GM12878 (cell line): ENCODE results near the gene SEPTIN5.

Source experiments
- ASH2L ChIP-seq: fragments of 300-600, 200-600 bp; sonication (generic); IDR thresholded peaks from 2 replicates; pipeline ENCODE4 v1.6.1; 2017; ENCODE audit warnings: low read depth, mild to moderate bottlenecking, borderline replicate concordance
- CREB1 ChIP-seq: IDR thresholded peaks from 2 replicates; pipeline ENCODE4 v1.6.1; 2012; ENCODE audit warnings: low read depth, mild to moderate bottlenecking, inconsistent platforms
- EZH2 ChIP-seq: IDR thresholded peaks from 2 replicates; pipeline ENCODE4 v1.6.1; 2012; ENCODE audit warnings: low read depth, mild to moderate bottlenecking, control low read depth, inconsistent platforms, low read length, borderline replicate concordance; ENCODE audit not compliant: control insufficient read depth
- HCFC1 ChIP-seq: fragments of 150-350 bp; IDR thresholded peaks from 2 replicates; pipeline ENCODE4 v1.6.1; 2014; ENCODE audit warnings: low read length
- HDAC2 ChIP-seq: fragments of 200-600 bp; sonication (generic); IDR thresholded peaks from 2 replicates; pipeline ENCODE4 v1.6.1; 2017
- MTA3 ChIP-seq: IDR thresholded peaks from 2 replicates; pipeline ENCODE4 v1.6.1; 2012; ENCODE audit warnings: low read length, inconsistent platforms, borderline replicate concordance
- PML ChIP-seq: IDR thresholded peaks from 2 replicates; pipeline ENCODE4 v1.6.1; 2012; ENCODE audit warnings: low read length, inconsistent platforms
- POLR2A ChIP-seq: IDR thresholded peaks from 2 replicates; pipeline ENCODE4 v1.6.1; 2011; ENCODE audit warnings: low read depth, mild to moderate bottlenecking, low read length
- RFX5 ChIP-seq: IDR thresholded peaks from 2 replicates; pipeline ENCODE4 v1.6.1; 2011; ENCODE audit warnings: low read depth, low read length, improper control_type of control experiment
- TAF1 ChIP-seq: IDR thresholded peaks from 2 replicates; pipeline ENCODE4 v1.6.1; 2011; ENCODE audit warnings: mild to moderate bottlenecking, low read depth, low read length, borderline replicate concordance
- TF ChIP-seq, protein P1 (sequence below), 3 experiments: IDR thresholded peaks in 2 of 3; conservative IDR thresholded peaks in 1 of 3; 2 replicates each; pipeline ENCODE4 v1.5.1; 2011; ENCODE audit warnings: low read depth in 3 of 3, low read length in 3 of 3, mild to moderate bottlenecking in 3 of 3, control low read depth in 2 of 3, moderate library complexity in 2 of 3, inconsistent platforms in 1 of 3, mixed read lengths in 1 of 3; ENCODE audit not compliant: control insufficient read depth in 2 of 3, insufficient read depth in 1 of 3; ENCODE audit errors: extremely low read depth in 1 of 3
- TF ChIP-seq, protein P2 (sequence below): IDR thresholded peaks from 2 replicates; pipeline ENCODE4 v1.6.1; 2012; ENCODE audit warnings: low read depth, low read length, improper control_type of control experiment
- TF ChIP-seq, protein P3 (sequence below): IDR thresholded peaks from 2 replicates; pipeline ENCODE4 v1.6.1; 2012; ENCODE audit warnings: mild to moderate bottlenecking, low read depth, low read length

DNA sequence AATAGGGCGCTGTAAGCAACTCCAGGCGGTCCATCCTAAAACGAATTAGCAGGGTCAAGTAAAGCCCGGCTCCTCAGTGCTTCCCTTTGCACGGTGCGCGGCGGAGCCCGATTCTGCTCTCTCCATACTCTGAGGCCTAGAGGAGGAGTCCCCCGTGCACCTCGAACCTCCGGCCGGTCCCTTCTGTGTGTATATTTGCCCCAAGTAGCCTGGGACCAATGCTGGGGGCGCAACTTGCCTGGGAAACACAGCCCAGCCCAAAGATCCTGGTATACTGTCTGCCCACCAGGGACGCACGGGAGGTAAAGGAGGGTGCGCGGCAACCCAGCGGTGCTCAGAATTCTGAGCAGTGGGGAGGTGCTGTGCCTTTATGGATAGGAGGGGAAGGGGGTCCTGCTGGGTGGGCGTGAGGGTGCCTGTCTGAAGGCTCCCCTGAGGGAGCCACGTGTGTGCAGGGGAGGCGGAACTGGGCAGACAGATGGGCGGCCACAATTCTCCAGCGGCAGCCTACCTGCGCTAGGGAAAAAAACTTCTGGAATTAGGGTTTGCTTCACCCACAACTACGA, 41.5 kb downstream of the SEPTIN5 start:
- TF ChIP-seq, protein P1, sequence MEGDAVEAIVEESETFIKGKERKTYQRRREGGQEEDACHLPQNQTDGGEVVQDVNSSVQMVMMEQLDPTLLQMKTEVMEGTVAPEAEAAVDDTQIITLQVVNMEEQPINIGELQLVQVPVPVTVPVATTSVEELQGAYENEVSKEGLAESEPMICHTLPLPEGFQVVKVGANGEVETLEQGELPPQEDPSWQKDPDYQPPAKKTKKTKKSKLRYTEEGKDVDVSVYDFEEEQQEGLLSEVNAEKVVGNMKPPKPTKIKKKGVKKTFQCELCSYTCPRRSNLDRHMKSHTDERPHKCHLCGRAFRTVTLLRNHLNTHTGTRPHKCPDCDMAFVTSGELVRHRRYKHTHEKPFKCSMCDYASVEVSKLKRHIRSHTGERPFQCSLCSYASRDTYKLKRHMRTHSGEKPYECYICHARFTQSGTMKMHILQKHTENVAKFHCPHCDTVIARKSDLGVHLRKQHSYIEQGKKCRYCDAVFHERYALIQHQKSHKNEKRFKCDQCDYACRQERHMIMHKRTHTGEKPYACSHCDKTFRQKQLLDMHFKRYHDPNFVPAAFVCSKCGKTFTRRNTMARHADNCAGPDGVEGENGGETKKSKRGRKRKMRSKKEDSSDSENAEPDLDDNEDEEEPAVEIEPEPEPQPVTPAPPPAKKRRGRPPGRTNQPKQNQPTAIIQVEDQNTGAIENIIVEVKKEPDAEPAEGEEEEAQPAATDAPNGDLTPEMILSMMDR (IDR thresholded peaks at IDR 0.05 in 2 of 3, conservative IDR thresholded peaks at IDR 0.05 in 1 of 3; ENCODE audit: control insufficient read depth in 2 of 3, extremely low read depth in 1 of 3, insufficient read depth in 1 of 3, low read depth in 3 of 3, low read length in 3 of 3) = no peak
- TF ChIP-seq POLR2A (no peak), HCFC1 (no peak), EZH2 (no peak), MTA3 (no peak), ASH2L (no peak), HDAC2 (no peak), TAF1 (no peak), CREB1 (no peak), PML (no peak), RFX5 (no peak)
- TF ChIP-seq, protein P2, sequence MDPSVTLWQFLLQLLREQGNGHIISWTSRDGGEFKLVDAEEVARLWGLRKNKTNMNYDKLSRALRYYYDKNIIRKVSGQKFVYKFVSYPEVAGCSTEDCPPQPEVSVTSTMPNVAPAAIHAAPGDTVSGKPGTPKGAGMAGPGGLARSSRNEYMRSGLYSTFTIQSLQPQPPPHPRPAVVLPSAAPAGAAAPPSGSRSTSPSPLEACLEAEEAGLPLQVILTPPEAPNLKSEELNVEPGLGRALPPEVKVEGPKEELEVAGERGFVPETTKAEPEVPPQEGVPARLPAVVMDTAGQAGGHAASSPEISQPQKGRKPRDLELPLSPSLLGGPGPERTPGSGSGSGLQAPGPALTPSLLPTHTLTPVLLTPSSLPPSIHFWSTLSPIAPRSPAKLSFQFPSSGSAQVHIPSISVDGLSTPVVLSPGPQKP = no peak
- TF ChIP-seq, protein P3, sequence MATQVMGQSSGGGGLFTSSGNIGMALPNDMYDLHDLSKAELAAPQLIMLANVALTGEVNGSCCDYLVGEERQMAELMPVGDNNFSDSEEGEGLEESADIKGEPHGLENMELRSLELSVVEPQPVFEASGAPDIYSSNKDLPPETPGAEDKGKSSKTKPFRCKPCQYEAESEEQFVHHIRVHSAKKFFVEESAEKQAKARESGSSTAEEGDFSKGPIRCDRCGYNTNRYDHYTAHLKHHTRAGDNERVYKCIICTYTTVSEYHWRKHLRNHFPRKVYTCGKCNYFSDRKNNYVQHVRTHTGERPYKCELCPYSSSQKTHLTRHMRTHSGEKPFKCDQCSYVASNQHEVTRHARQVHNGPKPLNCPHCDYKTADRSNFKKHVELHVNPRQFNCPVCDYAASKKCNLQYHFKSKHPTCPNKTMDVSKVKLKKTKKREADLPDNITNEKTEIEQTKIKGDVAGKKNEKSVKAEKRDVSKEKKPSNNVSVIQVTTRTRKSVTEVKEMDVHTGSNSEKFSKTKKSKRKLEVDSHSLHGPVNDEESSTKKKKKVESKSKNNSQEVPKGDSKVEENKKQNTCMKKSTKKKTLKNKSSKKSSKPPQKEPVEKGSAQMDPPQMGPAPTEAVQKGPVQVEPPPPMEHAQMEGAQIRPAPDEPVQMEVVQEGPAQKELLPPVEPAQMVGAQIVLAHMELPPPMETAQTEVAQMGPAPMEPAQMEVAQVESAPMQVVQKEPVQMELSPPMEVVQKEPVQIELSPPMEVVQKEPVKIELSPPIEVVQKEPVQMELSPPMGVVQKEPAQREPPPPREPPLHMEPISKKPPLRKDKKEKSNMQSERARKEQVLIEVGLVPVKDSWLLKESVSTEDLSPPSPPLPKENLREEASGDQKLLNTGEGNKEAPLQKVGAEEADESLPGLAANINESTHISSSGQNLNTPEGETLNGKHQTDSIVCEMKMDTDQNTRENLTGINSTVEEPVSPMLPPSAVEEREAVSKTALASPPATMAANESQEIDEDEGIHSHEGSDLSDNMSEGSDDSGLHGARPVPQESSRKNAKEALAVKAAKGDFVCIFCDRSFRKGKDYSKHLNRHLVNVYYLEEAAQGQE = no peak
